ENCODE measurements around the gene USP12.

Gene USP12

DNA sequence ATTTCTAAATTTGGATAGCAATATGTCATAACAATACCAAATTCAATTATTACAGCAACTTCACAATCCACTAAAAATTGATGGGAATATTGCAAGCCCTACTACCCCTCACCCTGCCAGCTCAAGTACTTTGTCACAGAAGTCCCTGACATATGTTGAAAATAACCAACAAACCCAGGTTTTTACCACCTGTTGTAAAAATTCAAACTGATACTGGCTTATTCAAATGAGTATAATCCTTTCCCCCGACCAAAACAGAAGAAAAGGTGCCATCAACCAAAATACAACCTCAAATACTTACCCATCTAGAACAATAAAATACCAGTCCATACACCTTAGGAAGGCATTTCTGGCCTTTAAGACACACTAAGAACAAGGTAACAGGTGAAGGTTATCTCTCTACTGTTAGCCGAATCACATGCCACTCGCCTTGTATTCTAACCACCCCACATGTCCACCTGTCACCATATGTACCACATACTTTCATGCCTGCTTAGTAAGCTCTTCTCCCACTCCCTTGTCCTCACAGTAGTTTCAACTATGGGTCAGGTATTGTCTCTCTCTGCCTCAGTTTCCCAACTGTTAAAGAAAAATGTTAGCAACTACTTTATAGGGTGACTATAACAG, 53.1 kb downstream of the USP12 start:
- Histone ChIP-seq H4K20me1 (ENCODE audit: insufficient read depth, low read length) (no peaks in the 10 kb centered on the region), H3K36me3 (ENCODE audit: insufficient read depth, low read length) (no peaks in the 10 kb centered on the region), H3K27me3 (ENCODE audit: insufficient read depth, low read length) (no peaks in the 10 kb centered on the region; the same call in 1 of the 2 replicates), H3K9me2 (ENCODE audit: low read depth, low read length) (no peaks in the 10 kb centered on the region), H3K27ac (ENCODE audit: low read depth, low read length, poor library complexity, severe bottlenecking) (no peak overlapping the region), H3F3A (ENCODE audit: insufficient read depth, low read length) (no peaks in the 10 kb centered on the region), H2AFZ (ENCODE audit: low read length) (no peak overlapping the region), H3K9ac (ENCODE audit: low read length) (no peak overlapping the region), H3K9me3 (ENCODE audit: low read length) (no peaks in the 10 kb centered on the region), H3K4me1 (ENCODE audit: insufficient read depth, low read length, severe bottlenecking) (no peaks in the 10 kb centered on the region), H3K79me2 (ENCODE audit: insufficient read depth, low read length) (no peaks in the 10 kb centered on the region), H3K4me2 (ENCODE audit: low read length) (no peak overlapping the region), H3K4me3 (ENCODE audit: low read depth, low read length, poor library complexity, severe bottlenecking) (no peak overlapping the region)
- TF ChIP-seq EZH2 (IDR thresholded peaks at IDR 0.05; ENCODE audit: borderline replicate concordance, low read length): no peak
- TF ChIP-seq, protein P1, sequence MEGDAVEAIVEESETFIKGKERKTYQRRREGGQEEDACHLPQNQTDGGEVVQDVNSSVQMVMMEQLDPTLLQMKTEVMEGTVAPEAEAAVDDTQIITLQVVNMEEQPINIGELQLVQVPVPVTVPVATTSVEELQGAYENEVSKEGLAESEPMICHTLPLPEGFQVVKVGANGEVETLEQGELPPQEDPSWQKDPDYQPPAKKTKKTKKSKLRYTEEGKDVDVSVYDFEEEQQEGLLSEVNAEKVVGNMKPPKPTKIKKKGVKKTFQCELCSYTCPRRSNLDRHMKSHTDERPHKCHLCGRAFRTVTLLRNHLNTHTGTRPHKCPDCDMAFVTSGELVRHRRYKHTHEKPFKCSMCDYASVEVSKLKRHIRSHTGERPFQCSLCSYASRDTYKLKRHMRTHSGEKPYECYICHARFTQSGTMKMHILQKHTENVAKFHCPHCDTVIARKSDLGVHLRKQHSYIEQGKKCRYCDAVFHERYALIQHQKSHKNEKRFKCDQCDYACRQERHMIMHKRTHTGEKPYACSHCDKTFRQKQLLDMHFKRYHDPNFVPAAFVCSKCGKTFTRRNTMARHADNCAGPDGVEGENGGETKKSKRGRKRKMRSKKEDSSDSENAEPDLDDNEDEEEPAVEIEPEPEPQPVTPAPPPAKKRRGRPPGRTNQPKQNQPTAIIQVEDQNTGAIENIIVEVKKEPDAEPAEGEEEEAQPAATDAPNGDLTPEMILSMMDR (IDR thresholded peaks at IDR 0.05; ENCODE audit: low read length): no peak

DNA sequence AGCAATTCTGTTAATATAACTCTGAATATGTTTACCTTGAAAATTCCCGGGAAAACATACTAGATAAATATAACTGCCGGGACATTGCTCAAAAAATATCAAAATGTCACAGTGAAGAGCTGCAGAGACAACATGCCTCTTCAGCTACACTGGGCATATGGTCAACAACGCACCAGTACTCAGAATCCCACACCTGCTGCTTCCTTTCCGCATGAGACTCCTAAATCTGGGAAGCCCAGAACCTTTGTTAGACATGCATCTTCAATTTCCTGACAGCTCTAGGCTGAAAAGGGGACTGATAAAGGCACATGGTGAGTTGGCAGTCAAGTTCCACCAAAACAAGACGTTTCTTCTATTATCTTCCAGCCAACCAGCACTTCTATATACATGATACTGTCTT, 53.7 kb downstream of the USP12 start:
- H2AFZ ChIP-seq (ENCODE audit: low read length): no peak overlapping the region
- no peaks in the 10 kb centered on the region for H3K36me3 ChIP-seq (ENCODE audit: insufficient read depth, low read length)
- H3K9me3 ChIP-seq (ENCODE audit: low read length): no peaks in the 10 kb centered on the region
- no peaks in the 10 kb centered on the region for H4K20me1 ChIP-seq (ENCODE audit: insufficient read depth, low read length)
- H3K4me2 ChIP-seq (ENCODE audit: low read length): no peak overlapping the region
- no peaks in the 10 kb centered on the region for H3F3A ChIP-seq (ENCODE audit: insufficient read depth, low read length)
- H3K4me1 ChIP-seq (ENCODE audit: insufficient read depth, low read length, severe bottlenecking): no peaks in the 10 kb centered on the region
- TF ChIP-seq EZH2 (IDR thresholded peaks at IDR 0.05; ENCODE audit: borderline replicate concordance, low read length): no peak
- TF ChIP-seq, protein P1 (IDR thresholded peaks at IDR 0.05; ENCODE audit: low read length): no peak
- no peak overlapping the region for H3K27ac ChIP-seq (ENCODE audit: low read depth, low read length, poor library complexity, severe bottlenecking)
- no peaks in the 10 kb centered on the region for H3K9me2 ChIP-seq (ENCODE audit: low read depth, low read length)
- no peaks in the 10 kb centered on the region; the same call in 1 of the 2 replicates for H3K27me3 ChIP-seq (ENCODE audit: insufficient read depth, low read length)
- H3K4me3 ChIP-seq (ENCODE audit: low read depth, low read length, poor library complexity, severe bottlenecking): no peak overlapping the region
- H3K79me2 ChIP-seq (ENCODE audit: insufficient read depth, low read length): no peaks in the 10 kb centered on the region
- no peak overlapping the region for H3K9ac ChIP-seq (ENCODE audit: low read length)

DNA sequence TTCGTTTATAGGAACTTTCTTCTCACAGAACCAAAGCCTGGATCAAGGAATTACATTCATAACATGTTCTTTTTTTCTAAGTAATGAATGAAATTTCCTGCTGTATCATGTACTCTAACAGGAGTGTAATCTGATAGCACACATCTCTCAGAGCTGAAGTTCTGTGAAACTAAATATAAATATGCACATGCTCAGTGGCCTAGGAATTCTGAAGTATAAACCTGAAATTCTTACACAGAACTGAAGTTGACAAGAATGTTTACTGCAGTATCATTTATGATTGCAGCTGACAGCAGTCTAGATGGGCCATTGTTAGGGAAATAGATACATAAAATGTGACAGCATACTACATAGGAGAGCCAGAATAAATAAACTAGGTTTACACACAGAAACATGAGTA, 54.5 kb downstream of the USP12 start:
- Histone ChIP-seq H3F3A (ENCODE audit: insufficient read depth, low read length) (no peaks in the 10 kb centered on the region), H3K4me3 (ENCODE audit: low read depth, low read length, poor library complexity, severe bottlenecking) (no peak overlapping the region), H3K36me3 (ENCODE audit: insufficient read depth, low read length) (no peaks in the 10 kb centered on the region), H3K4me2 (ENCODE audit: low read length) (no peak overlapping the region), H4K20me1 (ENCODE audit: insufficient read depth, low read length) (no peaks in the 10 kb centered on the region), H3K79me2 (ENCODE audit: insufficient read depth, low read length) (no peaks in the 10 kb centered on the region), H3K9me2 (ENCODE audit: low read depth, low read length) (no peaks in the 10 kb centered on the region), H3K9me3 (ENCODE audit: low read length) (no peaks in the 10 kb centered on the region), H3K27me3 (ENCODE audit: insufficient read depth, low read length) (no peaks in the 10 kb centered on the region; the same call in 1 of the 2 replicates), H3K9ac (ENCODE audit: low read length) (no peak overlapping the region), H3K4me1 (ENCODE audit: insufficient read depth, low read length, severe bottlenecking) (no peaks in the 10 kb centered on the region), H2AFZ (ENCODE audit: low read length) (no peak overlapping the region), H3K27ac (ENCODE audit: low read depth, low read length, poor library complexity, severe bottlenecking) (no peak overlapping the region)
- TF ChIP-seq EZH2 (IDR thresholded peaks at IDR 0.05; ENCODE audit: borderline replicate concordance, low read length): no peak
- TF ChIP-seq, protein P1 (IDR thresholded peaks at IDR 0.05; ENCODE audit: low read length): no peak
